Activated T-cell treated with anti-CD3 and anti-CD28 coated beads for 1 hour (primary cell): ENCODE data around the gene SMURF1.

Experiments used
- DNase-seq: peaks from one replicate; pipeline ENCODE4 v3.0.0-alpha.2; 2020; ENCODE audit warnings: low read depth

SMURF1 gene

DNA sequence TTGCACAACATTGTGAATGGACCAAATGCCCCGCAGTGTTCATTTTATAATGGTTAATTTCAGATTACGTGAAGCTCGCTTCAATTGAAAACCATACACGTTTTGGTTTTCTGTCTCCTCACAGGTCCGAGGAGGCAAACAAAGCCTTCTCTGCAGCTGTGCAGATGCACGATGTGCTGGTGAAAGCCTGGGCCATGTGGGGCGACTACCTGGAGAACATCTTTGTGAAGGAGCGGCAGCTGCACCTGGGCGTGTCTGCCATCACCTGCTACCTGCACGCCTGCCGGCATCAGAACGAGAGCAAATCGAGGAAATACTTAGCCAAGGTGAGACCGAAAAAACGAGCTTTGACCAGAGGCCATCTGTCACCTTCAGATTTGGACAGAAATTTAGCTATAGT is 155.3 kb downstream of the SMURF1 start:
- no peak for DNase-seq

GRCh38 chr7:98985945-98986344 is 158.0 kb downstream of the SMURF1 start:
- DNase-seq: no peak

GRCh38 chr7:98985406-98985805 is 158.5 kb downstream of the SMURF1 start:
- DNase-seq: no peak

GRCh38 chr7:98984126-98984525 is 159.8 kb downstream of the SMURF1 start:
- no peak for DNase-seq

DNA sequence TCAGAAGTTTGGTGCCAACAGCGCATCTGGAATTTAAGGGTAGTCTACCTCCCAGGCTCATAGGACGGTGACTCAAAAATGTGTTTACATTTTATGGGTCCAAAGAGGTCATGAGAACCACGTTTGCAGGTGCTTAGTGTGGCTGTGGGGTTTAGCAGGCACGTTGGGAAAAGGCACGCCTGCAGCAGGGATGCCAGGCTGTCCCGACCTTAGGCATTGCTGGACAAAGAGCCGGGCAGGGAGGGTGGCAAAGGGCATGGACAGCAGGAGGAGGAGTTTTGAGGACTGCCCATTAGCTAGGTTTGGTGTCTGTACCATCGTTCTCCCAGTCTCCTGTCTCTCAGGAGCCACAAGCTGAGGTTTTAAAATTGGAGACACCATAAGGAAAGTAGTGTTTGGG is 161.2 kb downstream of the SMURF1 start:
- no peak for DNase-seq

DNA sequence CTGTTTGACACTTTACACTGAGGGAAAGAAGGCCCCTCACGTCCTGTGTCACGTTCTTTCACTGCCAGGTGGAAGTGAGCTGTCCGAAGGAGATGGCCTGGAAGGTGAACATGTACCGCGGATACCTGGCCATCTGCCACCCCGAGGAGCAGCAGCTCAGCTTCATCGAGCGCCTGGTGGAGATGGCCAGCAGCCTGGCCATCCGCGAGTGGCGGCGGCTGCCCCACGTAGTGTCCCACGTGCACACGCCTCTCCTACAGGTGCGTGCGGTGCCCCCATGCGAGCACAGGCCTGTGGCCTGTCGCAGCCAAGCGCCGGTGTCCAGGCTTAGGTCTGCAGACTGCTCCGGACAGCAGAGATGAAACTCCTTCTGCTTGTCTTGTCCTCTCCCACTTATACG is 162.2 kb downstream of the SMURF1 start:
- no peak for DNase-seq

DNA sequence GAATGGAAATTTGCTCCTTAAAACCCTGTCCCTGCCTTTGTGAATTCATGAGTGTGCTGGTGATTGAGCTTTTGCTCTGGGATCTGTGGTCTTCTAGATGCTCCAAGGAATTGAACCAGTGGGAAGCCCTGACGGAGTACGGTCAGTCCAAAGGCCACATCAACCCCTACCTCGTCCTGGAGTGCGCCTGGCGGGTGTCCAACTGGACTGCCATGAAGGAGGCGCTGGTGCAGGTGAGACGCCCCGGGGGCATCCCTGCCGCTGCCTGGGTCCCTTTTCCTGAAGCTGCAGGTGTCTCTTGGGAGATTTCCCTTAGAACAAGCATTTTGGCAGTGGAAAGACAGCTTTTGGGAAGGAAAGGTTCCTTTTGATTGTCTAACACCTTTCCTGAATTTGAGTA is 165.2 kb downstream of the SMURF1 start:
- DNase-seq: no peak
